Thoracic aorta (tissue), 2 donors: ENCODE results near the gene NMNAT2. TPM values are rescaled to one million over a fixed set of nuclear protein-coding genes. Genes with fewer than 3 reads are reported as not detected.

ENCODE experiments used
- ATAC-seq: fragments of 150-250 bp; one replicate; pipeline ENCODE4 v1.8.0; 2017; ENCODE audit warnings: low read depth; ENCODE audit not compliant: insufficient number of reproducible peaks, low FRiP score
- DNase-seq: peaks from one replicate; pipeline ENCODE4 v3.0.0-alpha.2; 2020; ENCODE audit warnings: low spot score
- H3K27ac ChIP-seq, 2 donors: fragments of 200-600 bp; sonication (generic); 1 replicate in 1 of 2; 2 replicates in 1 of 2; pipeline ENCODE4 v1.5.1; 2016; ENCODE audit warnings: mild to moderate bottlenecking in 2 of 2, moderate library complexity in 2 of 2
- H3K27me3 ChIP-seq: fragments of 200-600 bp; sonication (generic); replicated peaks from 2 replicates; pipeline ENCODE4 v1.6.0; 2016; ENCODE audit warnings: mild to moderate bottlenecking; ENCODE audit not compliant: insufficient read depth
- H3K36me3 ChIP-seq: fragments of 200-600 bp; sonication (generic); one replicate; pipeline ENCODE4 v1.5.1; 2016
- H3K4me1 ChIP-seq, 2 donors: fragments of 200-600 bp; sonication (generic); 1 replicate in 1 of 2; 2 replicates in 1 of 2; pipeline versions ENCODE4 v1.5.1 to v1.6.0; 2016; ENCODE audit warnings: low read depth in 2 of 2, mild to moderate bottlenecking in 1 of 2; ENCODE audit not compliant: control insufficient read depth in 1 of 2
- H3K4me3 ChIP-seq: fragments of 200-600 bp; sonication (generic); 2 replicates; pipeline ENCODE4 v1.5.1; 2016; ENCODE audit warnings: mild to moderate bottlenecking
- H3K9me3 ChIP-seq: fragments of 200-600 bp; sonication (generic); 2 replicates; pipeline ENCODE4 v1.5.1; 2016
- CTCF ChIP-seq: fragments of 200-600 bp; sonication (generic); IDR thresholded peaks from one replicate; pipeline ENCODE4 v1.5.1; 2019; ENCODE audit warnings: antibody characterized with exemption
- total RNA-seq, 2 donors: library from RNA; depleted of rRNA; stranded (reverse); fragments of >200 nt; gene quantifications; one replicate each; pipeline versions ENCODE4 v1.1.0 to v1.2.3, GENCODE V29; 2016

Gene NMNAT2
- total RNA-seq, 2 donors from 2014 or later, result 0.68 to 1.1 TPM

- Histone ChIP-seq H3K36me3 (no peaks in the 10 kb centered on the region), H3K4me3 (no peak overlapping the region), H3K27me3 (no peaks in the 10 kb centered on the region), H3K27ac (no peak overlapping the region), H3K4me1 (no peaks in the 10 kb centered on the region), H3K9me3 (no peaks in the 10 kb centered on the region)
- no peak for DNase-seq
- ATAC-seq, result no peak
- no peak for TF ChIP-seq CTCF
Observed at GRCh38 chr1:183449223-183449770, 31.1 kb upstream of the NMNAT2 start.

DNA sequence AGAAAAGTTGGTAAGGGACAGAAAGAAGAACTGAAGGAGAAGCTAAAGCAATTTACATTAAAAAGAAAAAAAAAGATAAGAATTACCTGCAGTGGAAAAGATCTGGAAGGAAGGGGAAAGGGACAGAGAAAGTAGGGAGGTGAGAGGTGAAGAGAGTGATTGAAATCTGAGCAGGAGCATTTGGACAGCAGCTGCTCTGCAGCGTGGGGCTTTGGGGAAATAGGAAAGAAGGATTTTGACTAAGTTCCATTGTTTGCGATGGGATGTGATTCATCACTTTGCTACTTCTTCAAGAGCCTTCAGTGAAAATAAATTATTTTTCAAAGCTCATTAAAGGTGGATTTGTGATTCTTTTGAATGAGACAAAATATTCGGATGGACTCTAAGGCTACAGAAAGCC lies 26.1 kb upstream of the NMNAT2 start:
- ATAC-seq, result no peak
- no peaks in the 10 kb centered on the region for H3K9me3 ChIP-seq
- DNase-seq, result no peak
- no peak overlapping the region for H3K4me3 ChIP-seq
- no peaks in the 10 kb centered on the region for H3K27me3 ChIP-seq
- no peaks in the 10 kb centered on the region for H3K4me1 ChIP-seq
- H3K36me3 ChIP-seq, result no peaks in the 10 kb centered on the region
- TF ChIP-seq CTCF, result no peak
- H3K27ac ChIP-seq, result no peak overlapping the region

DNA sequence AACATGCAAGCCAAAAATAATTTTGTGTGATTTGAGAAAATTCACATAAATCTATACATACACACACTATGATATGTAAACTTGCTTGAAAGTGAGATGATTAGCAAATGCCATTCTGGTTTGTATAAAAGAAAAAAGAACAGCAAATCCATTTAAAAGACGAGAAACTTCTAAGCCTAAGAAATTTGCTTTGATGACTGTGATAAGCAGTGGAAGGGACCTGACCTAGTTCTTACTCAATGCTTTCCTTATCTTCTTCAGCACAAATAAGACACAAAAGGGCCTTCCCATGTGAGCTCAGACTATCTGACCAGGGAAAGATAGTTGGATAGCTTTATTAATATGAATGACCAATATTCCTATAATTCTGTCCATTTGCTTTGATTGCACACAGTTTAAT lies 25.3 kb upstream of the NMNAT2 start:
- no peaks in the 10 kb centered on the region for H3K36me3 ChIP-seq
- no peak for TF ChIP-seq CTCF
- no peak overlapping the region for H3K4me3 ChIP-seq

DNA sequence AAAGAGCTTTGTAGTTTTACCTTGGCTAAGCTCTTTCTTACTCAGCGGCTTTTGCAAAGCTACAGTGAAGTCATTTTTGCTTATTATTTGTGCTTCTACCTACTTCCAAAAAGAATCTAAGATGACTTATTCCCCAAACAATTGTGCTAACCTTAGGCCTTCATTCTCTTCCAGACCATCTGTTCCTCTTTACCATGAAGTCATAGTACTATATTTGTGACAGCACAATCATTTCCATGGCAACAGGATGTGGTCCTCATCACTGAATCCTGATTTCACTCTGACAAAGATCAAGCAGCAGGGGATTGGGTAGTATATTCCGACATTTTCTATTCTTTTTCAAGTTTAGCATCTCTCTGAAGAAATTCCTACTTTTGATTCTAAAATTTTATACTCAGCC lies 24.8 kb upstream of the NMNAT2 start:
- TF ChIP-seq CTCF, result no peak
- H3K27me3 ChIP-seq, result no peaks in the 10 kb centered on the region
- H3K4me3 ChIP-seq, result no peak overlapping the region
- H3K4me1 ChIP-seq, result no peaks in the 10 kb centered on the region
- no peak overlapping the region for H3K27ac ChIP-seq
- ATAC-seq (no peak), DNase-seq (no peak)
- no peaks in the 10 kb centered on the region for H3K9me3 ChIP-seq
- no peaks in the 10 kb centered on the region for H3K36me3 ChIP-seq

More for the DNA sequence above, 25.3 kb upstream of the NMNAT2 start:
- Histone ChIP-seq H3K27me3 (no peaks in the 10 kb centered on the region), H3K4me1 (no peaks in the 10 kb centered on the region), H3K9me3 (no peaks in the 10 kb centered on the region), H3K27ac (no peak overlapping the region)
- DNase-seq, result no peak
- no peak for ATAC-seq

GRCh38 chr1:183438060-183438459 lies 19.9 kb upstream of the NMNAT2 start:
- no peak overlapping the region for H3K4me3 ChIP-seq
- H3K27ac ChIP-seq, result no peak overlapping the region
- TF ChIP-seq CTCF, result no peak
- H3K9me3 ChIP-seq, result no peaks in the 10 kb centered on the region
- H3K27me3 ChIP-seq, result no peaks in the 10 kb centered on the region
- ATAC-seq (no peak), DNase-seq (no peak)
- no peaks in the 10 kb centered on the region for H3K4me1 ChIP-seq
- H3K36me3 ChIP-seq, result no peaks in the 10 kb centered on the region
